Measurements from ENCODE around the gene EXOC3.
A peak's percentile ranks its signal among the peaks of the same experiment; 100 is the strongest.

Gene EXOC3

DNA sequence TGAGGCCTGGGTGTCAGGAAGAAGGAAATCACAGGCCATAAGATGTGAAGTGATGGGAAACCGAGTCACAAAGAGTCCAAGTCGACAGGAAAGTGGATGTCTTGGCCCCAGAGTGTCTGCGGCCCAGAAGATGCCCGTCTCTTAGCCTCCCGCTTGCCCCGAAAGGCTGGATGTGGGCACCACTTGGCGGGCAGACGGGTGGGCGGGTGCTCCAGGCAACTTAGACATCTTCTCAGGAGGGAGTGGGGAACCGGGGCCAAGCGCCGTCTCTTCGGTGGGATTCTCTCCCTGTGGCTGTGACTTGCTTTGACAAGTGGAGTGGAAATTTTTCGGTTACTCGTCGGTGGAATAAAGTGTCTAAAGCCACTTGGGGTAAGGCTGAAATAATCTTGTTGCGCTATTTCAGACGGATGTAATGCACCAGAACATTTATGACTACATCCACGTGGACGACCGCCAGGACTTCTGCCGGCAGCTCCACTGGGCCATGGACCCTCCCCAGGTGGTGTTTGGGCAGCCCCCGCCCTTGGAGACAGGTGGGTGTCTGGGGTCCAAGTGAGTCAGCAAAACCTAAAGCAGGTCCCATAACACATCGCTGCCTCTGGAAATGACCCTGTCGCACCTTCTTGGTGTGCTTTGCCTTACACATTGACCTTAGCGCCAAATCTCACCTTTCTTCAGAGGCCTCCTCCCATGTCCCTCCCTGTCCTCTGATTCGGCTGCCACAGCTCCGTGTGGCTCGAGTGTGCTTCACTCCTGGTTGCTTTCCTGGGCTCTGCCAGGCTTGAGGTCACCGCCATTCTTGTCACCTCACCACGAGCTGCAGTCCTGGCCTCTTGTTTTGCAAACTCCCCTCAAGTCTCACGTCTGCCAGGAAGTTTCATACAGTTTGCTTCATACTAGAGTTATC lies 20.4 kb upstream of the EXOC3 start:
- TF ChIP-seq, protein P1, sequence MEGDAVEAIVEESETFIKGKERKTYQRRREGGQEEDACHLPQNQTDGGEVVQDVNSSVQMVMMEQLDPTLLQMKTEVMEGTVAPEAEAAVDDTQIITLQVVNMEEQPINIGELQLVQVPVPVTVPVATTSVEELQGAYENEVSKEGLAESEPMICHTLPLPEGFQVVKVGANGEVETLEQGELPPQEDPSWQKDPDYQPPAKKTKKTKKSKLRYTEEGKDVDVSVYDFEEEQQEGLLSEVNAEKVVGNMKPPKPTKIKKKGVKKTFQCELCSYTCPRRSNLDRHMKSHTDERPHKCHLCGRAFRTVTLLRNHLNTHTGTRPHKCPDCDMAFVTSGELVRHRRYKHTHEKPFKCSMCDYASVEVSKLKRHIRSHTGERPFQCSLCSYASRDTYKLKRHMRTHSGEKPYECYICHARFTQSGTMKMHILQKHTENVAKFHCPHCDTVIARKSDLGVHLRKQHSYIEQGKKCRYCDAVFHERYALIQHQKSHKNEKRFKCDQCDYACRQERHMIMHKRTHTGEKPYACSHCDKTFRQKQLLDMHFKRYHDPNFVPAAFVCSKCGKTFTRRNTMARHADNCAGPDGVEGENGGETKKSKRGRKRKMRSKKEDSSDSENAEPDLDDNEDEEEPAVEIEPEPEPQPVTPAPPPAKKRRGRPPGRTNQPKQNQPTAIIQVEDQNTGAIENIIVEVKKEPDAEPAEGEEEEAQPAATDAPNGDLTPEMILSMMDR (IDR thresholded peaks at IDR 0.05), result no peak
- Histone ChIP-seq H3K27me3 (no peaks in the 10 kb centered on the region), H3K4me1 (no peaks in the 10 kb centered on the region), H3K27ac (no peak overlapping the region), H3K36me3 (no peaks in the 10 kb centered on the region), H3K9me3 (no peaks in the 10 kb centered on the region), H3K4me3 (no peak overlapping the region)
- intact Hi-C loops (cut with DNase I; ENCODE audit: low total_unique reads), result no loop called here
- DNase-seq, result peak; percentile 17 to 56

DNA sequence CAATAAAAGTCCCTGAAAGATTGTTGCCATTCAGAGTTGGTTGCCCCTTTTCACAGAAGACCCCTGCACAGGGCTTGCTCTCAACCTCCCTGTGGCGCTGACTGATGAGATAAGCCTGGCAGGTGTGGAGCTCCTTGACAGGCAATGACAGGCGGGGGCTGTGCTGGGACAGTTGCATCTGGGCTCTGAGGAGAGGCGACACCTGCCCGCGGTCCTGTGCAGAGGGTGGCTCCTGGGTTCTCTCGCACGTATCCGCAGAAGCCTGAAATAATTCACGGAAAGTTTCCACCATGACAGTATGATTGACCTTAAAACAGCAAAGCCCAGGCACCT lies 19.8 kb upstream of the EXOC3 start:
- H3K27ac ChIP-seq, result no peak overlapping the region
- intact Hi-C loops (cut with DNase I; ENCODE audit: low total_unique reads), result no loop called here
- no peaks in the 10 kb centered on the region for H3K4me1 ChIP-seq
- H3K36me3 ChIP-seq, result no peaks in the 10 kb centered on the region
- H3K27me3 ChIP-seq, result no peaks in the 10 kb centered on the region
- DNase-seq, result no peak
- no peaks in the 10 kb centered on the region for H3K9me3 ChIP-seq
- H3K4me3 ChIP-seq, result no peak overlapping the region
- TF ChIP-seq, protein P1 (IDR thresholded peaks at IDR 0.05), result no peak

GRCh38 chr5:423626-424261 lies 19.2 kb upstream of the EXOC3 start:
- H3K27me3 ChIP-seq, result no peaks in the 10 kb centered on the region
- no peak overlapping the region for H3K27ac ChIP-seq
- intact Hi-C loops (cut with DNase I; ENCODE audit: low total_unique reads), result no loop called here
- peak; percentile 12 to 55 for DNase-seq
- no peaks in the 10 kb centered on the region for H3K9me3 ChIP-seq
- no peaks in the 10 kb centered on the region for H3K36me3 ChIP-seq
- TF ChIP-seq, protein P1 (IDR thresholded peaks at IDR 0.05), result no peak
- no peak overlapping the region for H3K4me3 ChIP-seq
- no peaks in the 10 kb centered on the region for H3K4me1 ChIP-seq

DNA sequence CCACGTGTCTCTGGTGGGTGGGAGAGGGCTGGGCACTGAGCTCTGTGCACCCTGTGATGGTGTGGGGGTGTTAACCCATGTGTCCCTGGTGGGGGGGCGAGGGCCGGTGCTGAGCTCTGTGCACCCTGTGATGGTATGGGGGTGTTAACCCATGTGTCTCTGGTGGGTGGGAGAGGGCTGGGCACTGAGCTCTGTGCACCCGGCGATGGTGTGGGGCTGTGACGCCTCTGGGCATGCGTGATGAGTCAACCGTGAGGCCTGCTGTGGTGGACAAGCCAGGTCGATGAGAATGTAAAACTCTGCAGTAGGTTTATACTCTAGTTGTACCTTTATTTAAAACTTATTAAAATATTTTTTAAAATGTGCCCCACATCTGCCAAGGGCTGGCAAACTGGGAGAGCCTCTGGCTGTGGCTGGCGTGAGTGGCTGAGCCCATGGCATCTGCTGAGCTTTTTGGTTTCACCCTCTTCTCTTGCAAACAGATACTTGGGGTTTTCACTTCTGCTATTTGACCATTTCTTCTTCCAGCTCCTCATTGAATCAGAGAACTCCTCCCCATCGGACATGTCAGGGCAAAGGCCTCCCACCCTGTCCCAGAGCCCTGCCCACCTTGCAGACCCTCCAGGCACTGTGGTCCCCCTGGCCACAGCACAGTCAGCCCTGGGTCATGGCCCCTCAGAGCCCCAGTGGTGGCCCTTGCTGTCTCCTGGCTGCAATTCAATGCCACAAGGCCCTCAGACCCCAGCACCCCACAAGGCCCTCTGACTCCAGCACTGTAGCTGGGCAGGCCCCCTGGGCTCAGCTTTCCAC lies 18.5 kb upstream of the EXOC3 start:
- TF ChIP-seq, protein P1 (IDR thresholded peaks at IDR 0.05), result no peak
- intact Hi-C loops (cut with DNase I; ENCODE audit: low total_unique reads), result no loop called here
- H3K4me1 ChIP-seq, result no peaks in the 10 kb centered on the region

GRCh38 chr5:425714-426113 lies 17.3 kb upstream of the EXOC3 start:
- Histone ChIP-seq H3K4me3 (no peak overlapping the region), H3K9me3 (no peaks in the 10 kb centered on the region), H3K27ac (no peak overlapping the region), H3K4me1 (no peaks in the 10 kb centered on the region), H3K36me3 (no peaks in the 10 kb centered on the region), H3K27me3 (no peaks in the 10 kb centered on the region)
- intact Hi-C loops (cut with DNase I; ENCODE audit: low total_unique reads), result no loop called here
- DNase-seq, result no peak
- TF ChIP-seq, protein P1 (IDR thresholded peaks at IDR 0.05), result no peak

More for the DNA sequence above, 18.5 kb upstream of the EXOC3 start:
- no peak overlapping the region for H3K4me3 ChIP-seq
- H3K27ac ChIP-seq, result no peak overlapping the region
- DNase-seq, result peak in 1 of 2 donors; percentile 44
- H3K9me3 ChIP-seq, result no peaks in the 10 kb centered on the region
- H3K27me3 ChIP-seq, result no peaks in the 10 kb centered on the region
- H3K36me3 ChIP-seq, result no peaks in the 10 kb centered on the region
